Prostate gland (tissue), 2 donors: Measurements from ENCODE around the gene LHPP. TPM values are rescaled to one million over a fixed set of nuclear protein-coding genes. Genes with fewer than 3 reads are reported as not detected.

Experiments used
- DNase-seq: peaks from one replicate; pipeline ENCODE4 v3.0.0-alpha.2; 2019; ENCODE audit warnings: low spot score
- H3K27ac ChIP-seq, 2 donors: fragments of 200-600 bp; sonication (generic); 2 replicates each; pipeline ENCODE4 v1.5.1; 2017 to 2019
- H3K27me3 ChIP-seq: fragments of 200-600 bp; sonication (generic); replicated peaks from 2 replicates; pipeline ENCODE4 v1.5.1; 2019; ENCODE audit not compliant: insufficient read depth
- H3K36me3 ChIP-seq, 2 donors: fragments of 200-600 bp; sonication (generic); 1 replicate in 1 of 2; 2 replicates in 1 of 2; pipeline versions ENCODE4 v1.5.1 to v1.8.1; 2017 to 2019
- H3K4me1 ChIP-seq: fragments of 200-600 bp; sonication (generic); replicated peaks from 2 replicates; pipeline ENCODE4 v1.5.1; 2019
- H3K4me3 ChIP-seq, 2 donors: fragments of 200-600 bp; sonication (generic); 2 replicates each; pipeline ENCODE4 v1.5.1; 2017 to 2019
- H3K9me3 ChIP-seq: fragments of 200-600 bp; sonication (generic); 2 replicates; pipeline ENCODE4 v1.5.1; 2017
- POLR2A ChIP-seq: fragments of 450-650 bp; IDR thresholded peaks from one replicate; pipeline ENCODE4 v1.6.1; 2016; ENCODE audit warnings: antibody characterized with exemption, mild to moderate bottlenecking
- POLR2AphosphoS5 ChIP-seq: sonication (generic); formaldehyde crosslinking; IDR thresholded peaks from one replicate; pipeline ENCODE4 v1.6.1; 2017; ENCODE audit warnings: antibody characterized with exemption
- WGBS: methylation state at CpG from one replicate; pipeline ENCODE4 v1.1.5; 2018; 5-methylcytosine and 5-hydroxymethylcytosine counted together
- intact Hi-C: fragments of 100-400 bp; cut with DNase I; formaldehyde crosslinking; loops from one replicate; pipeline ENCODE4 v1.14.2; 2022
- total RNA-seq, 2 donors: library from RNA; depleted of rRNA; stranded (reverse); fragments of >200 nt; gene quantifications; one replicate each; pipeline ENCODE4 v1.1.0, GENCODE V29; 2016
- TF ChIP-seq, protein P1 (sequence below), 4 experiments: fragments of 200-600 bp in 2 of 4; fragments of 450-650 bp in 2 of 4; sonication (generic) in 2 of 4; IDR thresholded peaks; 1 replicate in 3 of 4; 2 replicates in 1 of 4; pipeline ENCODE4 v1.5.1; 2016 to 2019; ENCODE audit warnings: antibody characterized with exemption in 4 of 4, mild to moderate bottlenecking in 2 of 4, moderate library complexity in 2 of 4

Gene LHPP
- total RNA-seq, 2 donors from 2014 or later = 21.9 to 43.3 TPM

DNA sequence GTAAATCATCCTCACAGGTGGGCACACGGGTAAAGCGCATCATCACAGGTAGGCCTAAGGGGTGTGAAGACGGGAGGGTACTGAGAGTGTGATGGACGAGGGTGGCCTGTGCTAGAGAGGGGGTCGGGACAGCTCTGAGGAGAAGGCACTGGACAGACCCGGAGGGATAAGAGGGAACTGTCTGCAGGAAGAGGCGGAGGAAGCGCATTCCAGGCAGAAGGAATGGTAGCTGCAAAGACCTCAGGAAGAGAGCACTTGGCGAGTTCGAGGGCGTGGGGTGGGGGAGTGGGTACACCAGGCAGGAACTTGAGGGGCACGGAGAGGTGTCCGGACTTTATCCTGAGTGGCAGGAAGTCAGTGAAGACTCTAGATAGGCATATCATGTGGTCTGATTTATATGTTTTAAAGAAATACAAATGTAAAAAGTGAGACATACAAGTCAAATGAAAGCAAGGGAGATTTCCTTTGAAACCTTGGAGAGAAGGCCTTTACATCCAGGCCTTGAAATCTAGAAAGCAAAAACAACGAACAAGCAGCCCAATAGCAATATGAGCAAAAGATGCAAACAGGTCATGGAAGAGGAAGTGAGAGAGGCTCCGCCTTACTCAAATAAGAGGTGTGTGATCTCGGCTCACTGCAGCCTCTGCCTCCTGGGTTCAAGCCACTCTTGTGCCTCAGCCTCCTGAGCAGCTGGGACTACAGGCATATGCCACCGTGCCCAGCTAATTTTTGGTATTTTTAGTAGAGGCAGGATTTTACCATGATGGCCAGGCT is 3.6 kb downstream of the LHPP start:
- no peak for TF ChIP-seq POLR2A
- TF ChIP-seq, protein P1, sequence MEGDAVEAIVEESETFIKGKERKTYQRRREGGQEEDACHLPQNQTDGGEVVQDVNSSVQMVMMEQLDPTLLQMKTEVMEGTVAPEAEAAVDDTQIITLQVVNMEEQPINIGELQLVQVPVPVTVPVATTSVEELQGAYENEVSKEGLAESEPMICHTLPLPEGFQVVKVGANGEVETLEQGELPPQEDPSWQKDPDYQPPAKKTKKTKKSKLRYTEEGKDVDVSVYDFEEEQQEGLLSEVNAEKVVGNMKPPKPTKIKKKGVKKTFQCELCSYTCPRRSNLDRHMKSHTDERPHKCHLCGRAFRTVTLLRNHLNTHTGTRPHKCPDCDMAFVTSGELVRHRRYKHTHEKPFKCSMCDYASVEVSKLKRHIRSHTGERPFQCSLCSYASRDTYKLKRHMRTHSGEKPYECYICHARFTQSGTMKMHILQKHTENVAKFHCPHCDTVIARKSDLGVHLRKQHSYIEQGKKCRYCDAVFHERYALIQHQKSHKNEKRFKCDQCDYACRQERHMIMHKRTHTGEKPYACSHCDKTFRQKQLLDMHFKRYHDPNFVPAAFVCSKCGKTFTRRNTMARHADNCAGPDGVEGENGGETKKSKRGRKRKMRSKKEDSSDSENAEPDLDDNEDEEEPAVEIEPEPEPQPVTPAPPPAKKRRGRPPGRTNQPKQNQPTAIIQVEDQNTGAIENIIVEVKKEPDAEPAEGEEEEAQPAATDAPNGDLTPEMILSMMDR (IDR thresholded peaks at IDR 0.05) = no peak
- no peak for TF ChIP-seq POLR2AphosphoS5
- Histone ChIP-seq H3K9me3 (no peaks in the 10 kb centered on the region), H3K36me3 (no peaks in the 10 kb centered on the region), H3K27ac (no peak overlapping the region), H3K27me3 (no peaks in the 10 kb centered on the region), H3K4me1 (peaks cover 3% of the 10 kb centered on the region), H3K4me3 (no peak overlapping the region)
- intact Hi-C loops = no loop called here
- 82% methylated on average over 17 of the region's 17 CpGs for WGBS
- DNase-seq = no peak

DNA sequence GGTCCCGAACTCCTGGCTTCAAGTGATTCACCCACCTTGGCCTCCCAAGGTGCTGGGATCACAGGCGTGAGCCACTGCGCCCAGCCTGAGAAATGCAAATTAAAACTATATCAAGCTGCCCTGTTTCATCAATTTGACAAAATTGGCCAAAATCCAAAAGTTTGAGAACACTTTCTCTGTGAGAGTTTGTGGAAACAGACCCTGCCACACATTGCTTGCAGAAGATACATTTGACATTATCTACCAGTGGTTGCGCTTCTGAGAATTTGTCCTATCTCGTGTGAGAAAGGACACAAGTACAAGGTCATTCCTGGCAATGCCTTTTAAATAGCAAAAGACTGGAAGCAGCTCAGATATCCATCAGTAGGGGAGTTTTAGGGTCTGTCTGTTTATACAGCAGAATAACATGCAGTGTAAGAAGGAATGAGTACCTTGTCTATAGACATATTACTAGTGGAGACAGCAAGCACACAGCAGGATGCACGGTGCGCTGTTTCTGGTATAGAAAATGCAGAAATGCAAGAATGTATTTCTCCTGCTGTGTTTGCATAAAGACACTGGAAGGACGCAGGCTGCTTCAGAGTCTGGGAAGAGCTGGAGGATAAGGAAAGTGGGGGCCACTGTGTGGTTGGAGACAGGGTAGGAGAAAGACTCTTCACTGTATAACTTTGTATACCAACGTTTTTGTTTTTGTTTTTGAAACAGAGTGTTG is 4.3 kb downstream of the LHPP start:
- TF ChIP-seq POLR2A (no peak), POLR2AphosphoS5 (no peak)
- TF ChIP-seq, protein P1 (IDR thresholded peaks at IDR 0.05) = no peak
- Histone ChIP-seq H3K4me3 (no peak overlapping the region), H3K9me3 (no peaks in the 10 kb centered on the region), H3K27ac (no peak overlapping the region), H3K4me1 (peaks cover 3% of the 10 kb centered on the region), H3K27me3 (no peaks in the 10 kb centered on the region), H3K36me3 (no peaks in the 10 kb centered on the region)
- intact Hi-C loops = no loop called here
- WGBS = 57% methylated on average over 9 of the region's 9 CpGs
- no peak for DNase-seq

DNA sequence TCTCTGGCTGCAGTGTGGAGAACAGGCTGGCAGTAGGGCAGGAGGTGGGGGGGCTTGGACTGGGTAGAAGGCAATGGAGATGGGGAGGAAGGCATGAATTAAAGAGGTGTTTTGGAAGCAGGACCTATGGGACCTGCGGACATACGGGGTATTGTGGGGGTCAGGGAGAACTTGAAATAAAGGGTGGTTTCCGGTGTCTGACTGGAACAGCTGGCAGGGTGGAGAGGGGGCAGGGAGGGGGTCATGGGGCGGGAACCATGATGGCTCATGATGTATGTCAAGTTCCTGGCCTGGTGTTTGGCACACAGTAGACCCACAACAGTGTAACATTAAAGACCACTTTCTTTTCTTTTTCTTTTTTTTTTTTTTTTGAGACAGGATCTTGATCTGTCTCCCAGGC is 5.5 kb downstream of the LHPP start:
- Histone ChIP-seq H3K27ac (no peak overlapping the region), H3K27me3 (no peaks in the 10 kb centered on the region), H3K4me3 (no peak overlapping the region), H3K9me3 (no peaks in the 10 kb centered on the region), H3K4me1 (peaks cover 3% of the 10 kb centered on the region), H3K36me3 (no peaks in the 10 kb centered on the region)
- WGBS = 89% methylated on average over 4 of the region's 4 CpGs
- intact Hi-C loops = no loop called here
- DNase-seq = no peak
- TF ChIP-seq POLR2AphosphoS5 = no peak
- TF ChIP-seq POLR2A = no peak
- TF ChIP-seq, protein P1 (IDR thresholded peaks at IDR 0.05) = no peak

DNA sequence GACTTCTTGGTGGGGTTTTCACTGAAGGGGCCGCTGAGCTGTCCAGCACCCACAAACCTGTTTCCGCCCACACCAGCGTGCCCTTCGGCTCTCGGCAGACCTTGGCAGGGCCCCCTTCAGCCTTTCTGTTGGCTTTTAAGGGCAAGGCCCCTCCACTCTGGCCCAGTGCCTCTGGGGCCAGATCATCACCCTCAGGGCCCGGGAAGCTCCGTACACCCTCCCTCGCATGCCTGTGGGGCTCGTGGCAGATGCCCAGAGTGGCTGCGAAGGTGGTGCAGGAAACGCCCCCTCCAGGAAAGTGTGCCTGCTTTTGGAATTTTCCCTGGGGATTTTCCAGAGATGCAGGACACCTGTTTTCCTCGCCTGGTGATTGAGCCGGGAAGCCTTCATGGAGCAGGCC is 7.0 kb downstream of the LHPP start:
- Histone ChIP-seq H3K4me3 (no peak overlapping the region), H3K27ac (no peak overlapping the region), H3K4me1 (no peaks in the 10 kb centered on the region), H3K9me3 (no peaks in the 10 kb centered on the region), H3K27me3 (no peaks in the 10 kb centered on the region), H3K36me3 (no peaks in the 10 kb centered on the region)
- 83% methylated on average over 13 of the region's 13 CpGs for WGBS
- intact Hi-C loops = no loop called here
- no peak for DNase-seq
- TF ChIP-seq, protein P1 (IDR thresholded peaks at IDR 0.05) = no peak
- TF ChIP-seq POLR2AphosphoS5 (no peak), POLR2A (no peak)
